HG03439 (cell line): ENCODE data around the gene PRKAB1.
"Not testable (repeated sequence)": the region's sequence is repeated elsewhere in the genome, so short reads cannot be mapped to it uniquely, and the experiment has no call there.

ENCODE experiments used
- ATAC-seq: cut with Tn5 transposase; IDR thresholded peaks from one replicate; pipeline ENCODE4 v1.9.1; 2021; ENCODE audit warnings: mild to moderate bottlenecking, moderate library complexity; ENCODE audit not compliant: unreplicated experiment

Gene PRKAB1

GRCh38 chr12:119667577-119668323 lies at the start of gene PRKAB1:
Gene PRKAB1, plus strand, starts transcription at chr12:119668133. Its CDS starts 112 bp downstream, at chr12:119668245.
- peak; percentile 91 for ATAC-seq

GRCh38 chr12:119618328-119618896 lies 49.5 kb upstream of the PRKAB1 start:
- not testable (repeated sequence) for ATAC-seq

- ATAC-seq: no peak
These were observed 47.4 kb upstream of the PRKAB1 start for GRCh38 chr12:119620490-119620889.

GRCh38 chr12:119621878-119622277 lies 46.1 kb upstream of the PRKAB1 start:
- ATAC-seq: no peak

GRCh38 chr12:119624966-119625365 lies 43.0 kb upstream of the PRKAB1 start:
- ATAC-seq: no peak

- ATAC-seq: no peak
These were observed 40.8 kb upstream of the PRKAB1 start for GRCh38 chr12:119627019-119627643.

DNA sequence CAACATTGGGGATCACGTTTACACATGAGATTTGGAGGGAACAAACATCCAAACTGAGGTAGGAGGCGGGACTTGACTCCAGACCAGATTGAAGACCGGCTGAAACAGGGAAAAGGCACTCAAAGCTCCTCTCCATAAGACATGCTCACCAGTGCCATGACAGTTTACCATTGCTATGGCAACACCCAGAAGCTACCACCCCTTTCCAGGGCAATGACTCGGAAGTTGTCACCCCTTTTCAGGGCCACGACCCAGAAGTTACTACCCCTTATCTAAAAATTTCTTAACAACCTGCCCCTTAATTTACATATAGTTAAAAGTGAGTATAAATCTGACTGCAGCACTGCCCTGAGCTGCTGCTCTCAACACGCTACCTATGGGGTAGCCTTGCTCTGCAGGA lies 40.2 kb upstream of the PRKAB1 start:
- no peak for ATAC-seq

DNA sequence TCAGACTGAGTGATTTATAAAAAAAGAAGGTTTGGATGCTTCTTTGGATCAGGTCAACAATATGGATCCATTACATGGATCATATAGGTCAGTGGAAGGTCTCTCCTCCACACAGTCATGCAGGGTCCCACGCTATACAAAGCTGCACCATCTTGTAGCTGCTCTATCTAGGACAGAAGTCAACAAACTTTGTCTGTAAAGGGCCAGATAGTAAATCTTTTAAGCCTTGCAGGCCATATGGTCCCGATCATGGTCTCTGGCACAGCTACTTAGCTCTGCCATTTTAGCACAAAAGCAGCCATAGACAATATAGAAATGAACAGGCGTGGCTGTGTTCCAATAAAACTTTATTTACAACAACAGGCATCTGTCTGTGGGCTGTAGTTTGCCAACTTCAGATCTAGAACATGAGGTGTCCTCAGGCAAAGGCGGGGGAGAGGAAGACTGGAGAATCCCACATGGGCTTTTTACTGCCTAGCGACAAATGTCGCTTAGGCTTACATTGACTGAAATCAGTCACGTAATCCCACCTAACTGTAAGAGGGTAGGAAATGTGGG lies 37.6 kb upstream of the PRKAB1 start:
- no peak for ATAC-seq

DNA sequence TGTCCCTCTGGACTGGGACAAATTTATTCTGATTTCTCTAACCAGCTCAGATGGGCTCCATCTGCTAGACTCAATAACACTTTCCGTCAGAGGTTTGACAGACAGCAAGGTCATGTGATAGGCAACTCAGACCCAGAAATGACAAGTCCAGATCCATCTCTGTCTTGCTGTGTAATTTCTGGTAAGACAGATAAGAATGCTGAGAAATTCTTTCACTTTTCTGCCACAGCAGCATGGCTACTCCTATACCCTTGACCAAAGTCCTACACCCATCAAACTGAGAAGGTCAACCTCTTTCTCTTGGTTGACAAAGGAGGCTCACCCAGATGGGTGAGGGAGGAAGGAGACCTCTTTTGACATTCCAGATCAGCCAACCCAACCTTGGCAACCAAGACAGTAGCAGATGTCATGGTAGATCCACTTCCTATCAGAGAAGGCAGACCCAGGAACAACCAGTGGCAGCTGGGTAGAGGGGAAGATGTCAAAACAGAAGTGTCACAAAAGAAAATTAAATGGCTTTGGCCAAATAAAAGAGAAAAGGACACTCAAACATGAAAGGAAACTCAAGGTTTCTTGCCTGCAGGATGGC lies 36.9 kb upstream of the PRKAB1 start:
- ATAC-seq: no peak

GRCh38 chr12:119631930-119632678 lies 35.8 kb upstream of the PRKAB1 start:
- no peak for ATAC-seq

DNA sequence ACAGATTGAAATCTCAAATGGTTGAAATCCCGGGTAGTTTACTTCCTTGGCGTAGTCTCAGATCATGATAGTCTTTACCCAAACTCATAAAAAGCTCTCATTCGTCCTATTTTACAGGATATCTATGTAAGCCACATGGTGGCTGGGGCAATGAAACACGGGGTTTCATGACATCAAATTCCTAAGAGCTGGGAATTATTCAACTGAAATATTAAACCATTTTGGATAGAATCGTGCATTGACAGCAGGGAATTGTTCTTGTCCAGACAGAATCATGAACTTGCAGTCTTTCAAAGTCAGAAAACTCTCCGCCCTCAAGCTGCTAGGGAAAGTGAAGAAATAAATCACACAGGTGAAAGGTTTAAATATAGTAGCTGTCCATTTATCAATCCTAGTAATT lies 33.2 kb upstream of the PRKAB1 start:
- ATAC-seq: no peak

DNA sequence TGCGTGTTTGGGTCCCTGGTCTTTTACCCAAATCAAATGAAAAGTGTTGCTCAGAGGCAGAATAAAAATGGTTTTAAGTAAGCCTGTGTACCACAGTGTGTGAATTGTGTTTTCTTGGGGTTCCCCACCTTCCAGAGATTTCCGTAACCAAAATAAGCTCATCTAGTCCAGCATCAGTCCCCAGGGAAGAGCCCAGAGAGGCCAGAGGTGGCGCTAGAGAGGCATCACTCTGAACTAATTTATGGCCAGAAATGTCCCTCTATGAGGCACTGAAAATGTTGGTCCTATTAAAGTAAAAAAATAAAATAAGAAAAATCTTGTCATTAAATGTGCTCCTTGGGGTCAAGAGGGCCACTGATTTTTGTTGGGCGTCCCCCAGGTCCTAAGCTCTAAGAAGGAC lies 24.9 kb upstream of the PRKAB1 start:
- ATAC-seq: no peak

GRCh38 chr12:119644930-119645329 lies 23.0 kb upstream of the PRKAB1 start:
- ATAC-seq: no peak

GRCh38 chr12:119645535-119646059 lies 22.3 kb upstream of the PRKAB1 start:
- ATAC-seq: no peak

- no peak for ATAC-seq
These were observed 18.6 kb upstream of the PRKAB1 start for GRCh38 chr12:119649202-119649808.

DNA sequence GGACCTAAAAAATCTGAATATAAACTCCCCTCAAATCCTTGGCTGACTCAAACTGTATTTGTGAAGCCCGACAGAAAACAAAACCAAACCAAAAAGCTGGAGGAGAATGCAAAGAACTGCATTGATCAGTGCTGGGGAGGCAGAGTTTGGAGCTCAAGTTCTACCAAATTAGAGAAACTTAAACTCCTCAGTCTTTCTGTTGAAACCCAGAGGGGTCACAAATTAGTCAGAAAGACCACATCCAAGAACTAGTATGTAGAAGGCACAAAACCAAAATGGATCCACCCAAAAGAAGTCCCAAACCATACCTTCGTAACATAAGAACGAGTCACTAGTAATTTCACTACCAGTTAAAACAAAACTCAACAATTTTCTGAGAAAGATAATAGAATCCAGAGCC lies 15.3 kb upstream of the PRKAB1 start:
- no peak for ATAC-seq

GRCh38 chr12:119657001-119657400 lies 10.9 kb upstream of the PRKAB1 start:
- ATAC-seq: not testable (repeated sequence)

DNA sequence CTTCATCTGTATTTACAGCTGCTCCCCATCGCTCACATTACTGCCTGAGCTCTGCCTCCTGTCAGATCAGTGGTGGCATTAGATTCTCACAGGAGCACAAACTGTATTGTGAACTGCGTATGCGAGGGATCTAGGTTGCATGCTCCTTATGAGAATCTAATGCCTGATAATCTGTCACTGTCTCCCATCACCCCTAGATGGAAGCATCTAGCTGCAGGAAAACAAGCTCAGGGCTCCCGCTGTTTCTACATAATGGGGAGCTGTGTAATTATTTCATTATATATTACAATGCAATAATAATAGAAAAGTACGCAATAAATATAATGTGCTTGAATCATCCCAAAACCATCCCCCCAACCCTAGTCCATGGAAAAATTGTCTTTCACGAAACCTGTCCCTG lies 9.8 kb upstream of the PRKAB1 start:
- not testable (repeated sequence) for ATAC-seq

DNA sequence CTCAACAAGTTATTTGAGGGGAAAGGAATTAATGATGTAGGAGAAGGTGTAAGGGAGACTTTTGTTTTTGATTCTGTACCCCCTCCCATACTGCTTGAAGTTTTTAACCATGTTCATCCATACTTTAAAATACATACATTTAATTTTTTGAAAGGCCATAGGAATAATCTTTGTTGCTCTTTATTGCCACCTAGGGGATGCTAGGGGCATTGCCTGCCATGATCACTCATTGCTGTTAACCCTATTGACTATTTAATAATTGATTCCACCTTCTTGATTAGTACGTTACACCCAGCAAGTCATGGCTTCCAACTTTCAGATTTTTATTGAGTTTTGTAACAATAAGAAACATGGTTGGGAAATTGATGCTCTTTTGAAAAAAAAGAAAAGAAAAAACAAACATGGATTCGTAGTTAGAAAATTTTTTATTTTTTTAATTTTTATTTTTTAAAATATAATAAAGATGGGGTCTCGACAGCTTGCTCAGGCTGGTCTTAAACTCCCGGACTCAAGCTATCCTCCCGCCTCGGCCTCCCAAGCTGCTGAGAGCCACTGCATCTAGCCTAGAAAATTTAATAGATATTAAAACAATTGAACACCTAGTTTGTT lies 8.5 kb upstream of the PRKAB1 start:
- ATAC-seq: no peak

DNA sequence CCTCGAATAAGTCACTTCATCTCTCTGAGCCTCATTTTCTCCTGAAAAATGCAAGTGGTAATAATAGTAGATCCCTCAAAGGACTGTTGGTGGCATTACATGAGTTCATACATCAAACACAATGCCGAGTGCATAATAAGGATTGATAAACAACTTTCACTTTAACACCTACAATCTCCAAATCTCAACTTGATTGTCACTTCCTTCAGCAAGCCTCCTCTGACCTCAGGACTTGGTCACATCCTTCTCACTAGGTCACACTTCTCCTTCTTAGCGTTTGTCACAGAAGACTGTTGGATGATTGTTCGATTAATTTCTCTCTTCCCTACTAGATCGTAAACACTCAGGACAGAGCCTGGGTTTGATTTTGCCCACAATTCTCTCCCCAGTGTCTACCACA lies 7.9 kb upstream of the PRKAB1 start:
- no peak for ATAC-seq
